VCaP (cell line): Measurements from ENCODE around the gene INSIG1.

Source experiments
- H3K27ac ChIP-seq: fragments of 450-650 bp; 2 replicates; pipeline ENCODE4 v1.5.1; 2017
- TF ChIP-seq, protein P1 (sequence below): fragments of 450-650 bp; conservative IDR thresholded peaks from 2 replicates; pipeline ENCODE4 v1.5.1; 2017; ENCODE audit warnings: mild to moderate bottlenecking, moderate library complexity

The INSIG1 gene

DNA sequence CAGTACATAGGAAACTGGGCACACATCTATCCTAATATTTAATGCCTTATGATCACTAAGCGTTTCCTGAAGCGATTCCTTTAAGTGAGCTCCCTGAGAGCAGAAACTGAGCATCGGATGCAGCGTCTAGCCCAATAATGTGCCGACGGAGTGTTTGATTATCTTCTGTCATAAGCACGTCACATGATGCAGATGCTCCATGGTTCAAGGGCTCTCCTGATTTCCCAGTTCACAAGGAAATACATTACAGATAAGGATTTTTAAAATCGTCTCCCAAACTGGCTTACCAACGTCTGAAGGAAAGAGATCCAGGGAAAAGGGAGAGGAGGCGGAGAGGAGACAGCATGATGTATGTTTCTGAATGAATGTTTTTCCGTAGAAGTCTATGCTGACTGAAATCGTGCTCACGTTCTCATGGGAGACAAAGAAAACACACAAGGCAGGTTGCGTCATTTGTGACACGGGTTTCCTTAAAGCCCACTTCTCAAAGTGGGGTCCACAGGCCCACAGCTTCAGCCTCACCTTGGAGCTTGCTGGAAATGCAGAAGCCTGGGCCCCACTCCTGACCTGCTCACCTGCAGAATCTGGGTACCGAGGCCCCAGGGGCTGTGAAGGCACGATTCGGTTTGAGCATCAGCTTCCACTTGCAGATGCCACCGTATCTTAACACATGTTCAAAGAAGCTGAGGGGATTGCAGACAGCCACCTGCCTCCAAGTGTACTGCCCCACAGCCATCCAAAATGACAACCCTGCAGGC is 21.5 kb upstream of the INSIG1 start:
- H3K27ac ChIP-seq, result no peak overlapping the region
- TF ChIP-seq, protein P1, sequence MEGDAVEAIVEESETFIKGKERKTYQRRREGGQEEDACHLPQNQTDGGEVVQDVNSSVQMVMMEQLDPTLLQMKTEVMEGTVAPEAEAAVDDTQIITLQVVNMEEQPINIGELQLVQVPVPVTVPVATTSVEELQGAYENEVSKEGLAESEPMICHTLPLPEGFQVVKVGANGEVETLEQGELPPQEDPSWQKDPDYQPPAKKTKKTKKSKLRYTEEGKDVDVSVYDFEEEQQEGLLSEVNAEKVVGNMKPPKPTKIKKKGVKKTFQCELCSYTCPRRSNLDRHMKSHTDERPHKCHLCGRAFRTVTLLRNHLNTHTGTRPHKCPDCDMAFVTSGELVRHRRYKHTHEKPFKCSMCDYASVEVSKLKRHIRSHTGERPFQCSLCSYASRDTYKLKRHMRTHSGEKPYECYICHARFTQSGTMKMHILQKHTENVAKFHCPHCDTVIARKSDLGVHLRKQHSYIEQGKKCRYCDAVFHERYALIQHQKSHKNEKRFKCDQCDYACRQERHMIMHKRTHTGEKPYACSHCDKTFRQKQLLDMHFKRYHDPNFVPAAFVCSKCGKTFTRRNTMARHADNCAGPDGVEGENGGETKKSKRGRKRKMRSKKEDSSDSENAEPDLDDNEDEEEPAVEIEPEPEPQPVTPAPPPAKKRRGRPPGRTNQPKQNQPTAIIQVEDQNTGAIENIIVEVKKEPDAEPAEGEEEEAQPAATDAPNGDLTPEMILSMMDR, result no peak

DNA sequence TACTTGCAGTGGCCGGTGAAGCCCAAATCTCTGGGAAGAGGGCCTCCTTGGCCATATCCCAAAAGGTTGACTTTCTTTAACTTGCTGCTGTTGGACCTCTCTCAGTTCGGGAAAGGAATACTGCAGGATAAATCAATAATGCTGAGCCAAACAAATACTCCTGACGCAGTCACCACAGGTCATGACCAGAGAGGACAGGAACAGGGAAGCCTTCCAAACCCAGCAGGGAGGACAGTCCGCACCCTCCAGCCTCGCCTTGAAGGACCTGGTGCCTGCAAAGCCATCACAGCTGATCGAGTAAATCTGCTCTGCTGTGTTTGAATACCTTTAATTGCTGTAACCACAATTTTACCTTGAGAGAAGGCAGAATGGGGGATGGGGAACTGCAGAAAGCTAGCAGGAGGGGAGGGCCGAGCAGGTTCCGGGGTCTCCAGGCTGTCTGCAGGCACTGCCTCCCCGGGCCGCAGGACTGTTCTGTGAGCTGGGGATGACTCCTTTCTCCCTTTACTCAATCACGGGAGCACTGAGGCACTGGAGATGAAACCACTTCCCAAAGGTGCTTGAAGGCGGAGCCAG is 20.8 kb upstream of the INSIG1 start:
- no peak overlapping the region for H3K27ac ChIP-seq
- TF ChIP-seq, protein P1, result no peak

DNA sequence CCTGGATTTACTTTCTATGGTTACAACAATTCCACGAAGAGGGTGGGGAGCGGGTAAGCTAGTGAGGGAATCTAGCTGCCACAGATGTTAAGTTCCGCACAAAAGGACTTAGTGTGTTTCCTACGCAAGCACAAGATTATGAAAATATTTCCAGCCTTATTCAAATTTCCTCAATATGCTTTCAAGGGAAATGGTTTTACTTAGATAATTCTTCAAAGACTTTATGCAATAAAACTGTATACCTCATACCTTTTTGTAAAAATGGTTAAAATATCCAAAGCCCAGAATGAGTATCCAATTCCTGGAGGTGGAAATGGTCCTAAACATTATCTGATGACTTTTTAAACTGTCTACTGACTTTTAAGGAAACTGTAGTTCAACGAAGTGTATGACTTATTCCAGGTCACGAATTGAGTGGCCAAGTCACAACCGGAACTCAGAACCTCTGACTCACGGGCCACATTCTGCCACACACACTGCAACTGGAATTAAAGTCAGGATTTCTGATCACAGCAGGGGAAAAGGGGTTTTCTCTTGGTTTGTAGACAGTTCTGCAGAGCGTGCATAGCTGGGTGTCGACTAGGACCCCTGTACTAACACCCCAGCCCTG is 20.2 kb upstream of the INSIG1 start:
- no peak overlapping the region for H3K27ac ChIP-seq
- TF ChIP-seq, protein P1, result no peak

DNA sequence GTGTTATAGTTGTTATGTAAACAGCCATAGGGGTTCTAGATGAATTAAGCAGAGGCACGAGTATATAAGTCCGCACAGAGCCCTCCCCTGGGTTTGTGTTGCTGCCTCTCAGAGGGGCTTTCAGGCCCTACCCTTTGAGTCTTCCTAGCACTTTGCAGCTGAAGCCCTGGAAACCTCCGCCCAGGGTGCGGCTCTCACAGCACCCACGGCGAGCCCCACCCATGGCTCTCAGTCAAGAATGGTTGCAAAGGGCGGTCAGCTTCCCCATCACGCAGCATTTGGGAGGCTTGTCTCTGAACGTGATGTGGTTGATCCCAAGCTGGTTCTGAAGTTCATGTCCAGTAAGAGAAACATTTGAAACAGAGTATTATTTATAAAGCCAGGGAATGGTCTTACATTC is 18.8 kb upstream of the INSIG1 start:
- H3K27ac ChIP-seq, result no peak overlapping the region
- TF ChIP-seq, protein P1, result no peak

DNA sequence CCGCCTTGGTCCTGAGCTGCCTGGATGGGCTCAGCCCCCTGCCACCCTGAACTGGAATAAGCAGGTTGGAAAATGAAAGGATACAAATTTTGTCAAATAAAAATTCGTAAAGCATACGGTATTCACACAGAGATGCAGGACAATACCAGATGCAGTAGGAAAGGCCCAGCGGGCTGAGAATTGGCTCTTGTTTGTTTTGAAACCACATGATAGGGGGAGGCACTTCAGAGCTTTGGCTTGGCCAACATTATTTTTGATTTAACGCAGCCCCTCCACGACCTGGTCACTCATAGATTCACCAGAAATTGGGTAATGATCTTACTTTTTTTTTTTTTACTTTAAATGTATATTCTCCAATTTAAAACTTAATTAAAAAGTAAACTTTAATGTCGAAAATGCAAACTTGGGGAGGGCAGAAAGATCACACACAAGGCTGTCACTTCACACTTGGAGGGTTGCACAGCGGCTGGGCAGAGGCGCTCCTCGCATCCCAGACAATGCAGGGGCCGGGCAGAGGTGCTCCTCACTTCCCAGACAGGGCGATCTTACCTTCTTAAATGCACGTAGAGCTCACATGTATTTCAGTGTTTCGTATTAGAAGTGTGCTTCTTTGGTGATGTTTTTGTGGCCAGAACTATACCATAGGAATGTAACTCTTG is 17.8 kb upstream of the INSIG1 start:
- TF ChIP-seq, protein P1, result no peak
- no peak overlapping the region for H3K27ac ChIP-seq

DNA sequence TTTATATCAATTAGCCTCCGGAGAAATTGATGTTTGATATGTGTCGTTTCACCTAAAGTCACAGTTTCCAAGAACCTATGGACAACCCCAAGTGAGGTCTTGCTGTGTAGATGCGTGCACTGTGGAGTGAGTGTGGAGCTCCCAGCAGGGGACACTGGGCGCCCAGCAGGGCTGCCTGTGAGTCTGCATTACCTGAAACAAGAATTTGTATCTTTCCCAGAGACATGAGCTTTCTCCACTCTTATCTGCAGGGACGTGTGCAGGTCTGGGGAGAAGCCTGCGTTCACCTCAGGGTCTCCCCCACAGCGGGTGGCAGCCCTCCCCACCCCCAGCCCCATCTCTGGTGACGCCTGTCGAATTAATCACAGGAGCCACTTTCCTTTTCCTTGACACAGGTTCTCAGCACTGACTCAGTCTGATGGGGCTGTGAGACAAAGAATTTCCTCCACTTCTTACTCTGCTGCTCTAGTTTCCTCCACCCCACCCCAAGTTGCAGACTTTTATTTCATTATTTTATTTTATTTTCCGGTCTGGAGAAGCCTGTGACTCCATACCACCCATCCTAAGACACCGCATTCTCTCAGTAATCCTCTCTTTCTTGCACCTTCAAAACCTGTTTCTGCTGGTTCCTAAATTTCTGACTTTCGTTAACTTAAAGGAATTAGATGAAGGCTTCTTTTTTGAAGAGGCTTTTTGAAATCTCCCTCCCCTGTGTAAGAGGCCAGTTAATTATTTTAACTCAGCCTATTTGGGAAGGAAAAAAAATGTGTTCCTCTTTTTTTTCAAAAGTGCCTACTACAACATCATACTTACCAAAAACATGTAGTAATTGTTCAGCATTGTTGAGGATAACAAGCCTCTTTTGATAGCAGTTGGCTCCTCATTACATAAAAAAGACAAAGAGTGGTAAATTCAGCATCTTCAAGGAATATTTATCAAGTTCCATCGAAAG is 17.0 kb upstream of the INSIG1 start:
- TF ChIP-seq, protein P1, result no peak
- no peak overlapping the region for H3K27ac ChIP-seq
